Body of pancreas (tissue), 4 donors: ENCODE measurements around the gene TMSB10. TPM values are rescaled to one million over a fixed set of nuclear protein-coding genes. Genes with fewer than 3 reads are reported as not detected.

Experiments used
- ATAC-seq: fragments of 150-250 bp; one replicate; pipeline ENCODE4 v1.9.1; 2016
- DNase-seq, 4 donors: peaks; one replicate each; pipeline ENCODE4 v3.0.0-alpha.2; 2019
- H3K27ac ChIP-seq, 4 donors: fragments of 200-600 bp; sonication (generic); 1 replicate in 3 of 4; 2 replicates in 1 of 4; pipeline versions ENCODE4 v1.5.1 to v1.6.1; 2016 to 2019; ENCODE audit warnings: mild to moderate bottlenecking in 1 of 4, mixed read lengths in 1 of 4, moderate library complexity in 1 of 4
- H3K27me3 ChIP-seq, 2 donors: fragments of 200-600 bp; sonication (generic); one replicate each; pipeline ENCODE4 v1.6.0; 2016; ENCODE audit warnings: mild to moderate bottlenecking in 1 of 2
- H3K36me3 ChIP-seq, 2 donors: fragments of 200-600 bp; sonication (generic); replicated peaks in 1 of 2; 2 replicates each; pipeline ENCODE4 v1.5.1; 2016; ENCODE audit warnings: low read depth in 2 of 2; ENCODE audit not compliant: insufficient read depth in 1 of 2
- H3K4me1 ChIP-seq: fragments of 200-600 bp; sonication (generic); one replicate; pipeline ENCODE4 v1.6.0; 2016
- H3K4me3 ChIP-seq, 2 donors: fragments of 200-600 bp; sonication (generic); 1 replicate in 1 of 2; 2 replicates in 1 of 2; pipeline ENCODE4 v1.5.1; 2016 to 2019
- H3K9me3 ChIP-seq, 3 donors: fragments of 200-600 bp; sonication (generic); 1 replicate in 2 of 3; 2 replicates in 1 of 3; pipeline ENCODE4 v1.5.1; 2016
- POLR2A ChIP-seq, 3 donors: fragments of 450-650 bp; IDR thresholded peaks; one replicate each; pipeline ENCODE4 v1.6.1; 2016; ENCODE audit warnings: antibody characterized with exemption in 3 of 3, mild to moderate bottlenecking in 2 of 3
- WGBS, 2 donors: methylation state at CpG; one replicate each; pipeline ENCODE4 v1.1.5; 2017; 5-methylcytosine and 5-hydroxymethylcytosine counted together
- intact Hi-C: fragments of 100-400 bp; cut with DNase I; formaldehyde crosslinking; loops from one replicate; pipeline ENCODE4 v1.15.1; 2023
- total RNA-seq, 2 donors: library from RNA; depleted of rRNA; stranded (reverse); fragments of >200 nt; gene quantifications; one replicate each; pipeline ENCODE4 v1.1.0, GENCODE V29; 2016
- TF ChIP-seq, protein P1 (sequence below), 7 experiments: fragments of 450-650 bp in 4 of 7; fragments of 200-600 bp in 3 of 7; sonication (generic) in 3 of 7; IDR thresholded peaks; one replicate each; pipeline ENCODE4 v1.5.1; 2016 to 2019; ENCODE audit warnings: antibody characterized with exemption in 7 of 7

The TMSB10 gene
- total RNA-seq, 2 donors from 2014 or later: 672 to 866 TPM

DNA sequence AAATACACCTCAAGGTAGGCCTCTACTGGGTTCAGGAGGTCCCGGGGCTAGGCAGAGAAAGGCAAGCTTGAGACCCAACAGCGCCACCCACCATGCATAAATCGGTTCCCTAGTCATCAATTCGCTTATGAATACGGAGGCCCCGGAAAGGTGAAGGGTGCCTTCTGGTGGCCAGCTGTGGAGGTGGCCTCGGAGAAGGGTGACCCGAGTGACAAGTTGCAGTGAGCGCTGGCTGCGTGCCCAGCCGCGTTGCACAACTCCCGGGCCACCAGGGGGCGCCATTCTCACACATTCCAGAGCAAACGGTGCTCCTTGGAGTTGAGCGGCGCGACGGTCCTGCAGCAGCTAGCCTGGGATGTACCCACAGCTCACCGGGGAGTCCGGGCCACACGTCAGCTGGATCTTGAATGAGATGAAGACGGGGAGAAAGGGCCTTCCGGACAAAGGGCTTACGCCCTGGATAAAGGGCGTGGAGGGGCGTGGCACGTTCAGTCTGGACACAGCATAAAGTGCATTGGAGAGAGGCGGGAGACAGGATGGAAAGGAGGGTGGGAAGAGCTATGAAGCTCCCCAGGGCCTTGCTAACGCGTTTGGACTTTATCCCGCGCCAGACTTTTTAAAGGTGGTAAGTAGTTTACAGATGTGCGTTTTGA lies 20.4 kb downstream of the TMSB10 start:
- Histone ChIP-seq H3K27me3 (no peaks in the 10 kb centered on the region), H3K4me3 (no peak overlapping the region), H3K27ac (peak overlapping the region in 1 of 4 donors; percentile 17), H3K36me3 (no peaks in the 10 kb centered on the region), H3K9me3 (no peaks in the 10 kb centered on the region), H3K4me1 (peaks cover 20% of the 10 kb centered on the region)
- ATAC-seq (peak; percentile 91), DNase-seq (peak; percentile 97 to 99 (median 98))
- 2 to 3% methylated on average over 16 to 34 of the region's 34 CpGs for WGBS, 2 donors
- intact Hi-C loops: no loop called here
- TF ChIP-seq, protein P1, sequence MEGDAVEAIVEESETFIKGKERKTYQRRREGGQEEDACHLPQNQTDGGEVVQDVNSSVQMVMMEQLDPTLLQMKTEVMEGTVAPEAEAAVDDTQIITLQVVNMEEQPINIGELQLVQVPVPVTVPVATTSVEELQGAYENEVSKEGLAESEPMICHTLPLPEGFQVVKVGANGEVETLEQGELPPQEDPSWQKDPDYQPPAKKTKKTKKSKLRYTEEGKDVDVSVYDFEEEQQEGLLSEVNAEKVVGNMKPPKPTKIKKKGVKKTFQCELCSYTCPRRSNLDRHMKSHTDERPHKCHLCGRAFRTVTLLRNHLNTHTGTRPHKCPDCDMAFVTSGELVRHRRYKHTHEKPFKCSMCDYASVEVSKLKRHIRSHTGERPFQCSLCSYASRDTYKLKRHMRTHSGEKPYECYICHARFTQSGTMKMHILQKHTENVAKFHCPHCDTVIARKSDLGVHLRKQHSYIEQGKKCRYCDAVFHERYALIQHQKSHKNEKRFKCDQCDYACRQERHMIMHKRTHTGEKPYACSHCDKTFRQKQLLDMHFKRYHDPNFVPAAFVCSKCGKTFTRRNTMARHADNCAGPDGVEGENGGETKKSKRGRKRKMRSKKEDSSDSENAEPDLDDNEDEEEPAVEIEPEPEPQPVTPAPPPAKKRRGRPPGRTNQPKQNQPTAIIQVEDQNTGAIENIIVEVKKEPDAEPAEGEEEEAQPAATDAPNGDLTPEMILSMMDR (IDR thresholded peaks at IDR 0.05): peak; percentile 93 to 99 (median 99)
- TF ChIP-seq POLR2A (IDR thresholded peaks at IDR 0.05): no peak

DNA sequence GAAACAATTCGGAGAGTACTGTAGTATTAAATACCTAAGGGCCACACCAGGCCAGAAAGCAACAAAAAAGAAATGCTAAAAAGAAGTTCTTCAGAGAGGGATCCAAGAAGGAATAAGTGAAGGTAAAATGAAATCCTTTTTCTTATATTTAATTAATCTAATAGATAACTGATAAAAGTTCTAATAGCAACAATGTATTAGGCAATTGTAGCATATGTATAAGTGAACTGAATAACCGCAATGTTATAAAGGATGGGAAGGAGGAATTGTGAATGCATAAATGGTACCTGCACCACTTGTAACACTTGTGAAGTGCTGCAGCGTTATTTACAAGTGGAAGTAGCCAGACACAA lies 21.8 kb downstream of the TMSB10 start:
- Histone ChIP-seq H3K36me3 (no peaks in the 10 kb centered on the region), H3K4me1 (peaks cover 20% of the 10 kb centered on the region), H3K9me3 (no peaks in the 10 kb centered on the region), H3K27ac (no peak overlapping the region), H3K4me3 (no peak overlapping the region), H3K27me3 (no peaks in the 10 kb centered on the region)
- no peak for ATAC-seq
- 37% methylated on average over 3 of the region's 3 CpGs for WGBS, 2 donors
- no peak for TF ChIP-seq POLR2A (IDR thresholded peaks at IDR 0.05)
- TF ChIP-seq, protein P1 (IDR thresholded peaks at IDR 0.05): no peak
- intact Hi-C loops: no loop called here
- DNase-seq: no peak

DNA sequence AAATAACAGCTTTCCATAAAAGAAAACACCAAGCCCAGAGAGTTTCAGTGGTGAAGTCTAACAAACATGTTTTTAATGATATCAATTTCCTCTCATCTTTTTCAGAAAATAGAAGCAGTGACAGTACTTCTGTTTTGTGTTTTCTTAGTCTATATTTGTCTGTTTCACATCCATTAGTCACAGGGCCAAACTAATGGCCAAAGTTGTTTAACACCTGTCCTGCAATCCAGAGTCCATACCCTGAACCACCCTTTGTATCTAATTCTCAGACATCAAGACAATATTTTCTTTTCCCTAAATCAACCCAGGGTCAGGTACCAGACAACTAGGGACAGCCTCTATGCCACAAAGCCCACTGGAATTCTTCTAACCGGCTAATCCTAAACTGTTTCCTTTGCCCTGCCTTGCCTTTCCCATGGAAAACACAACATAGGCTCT lies 25.9 kb downstream of the TMSB10 start:
- Histone ChIP-seq H3K36me3 (no peaks in the 10 kb centered on the region), H3K4me3 (no peak overlapping the region), H3K9me3 (no peaks in the 10 kb centered on the region), H3K27me3 (no peaks in the 10 kb centered on the region), H3K27ac (no peak overlapping the region), H3K4me1 (peaks cover 7% of the 10 kb centered on the region)
- TF ChIP-seq POLR2A (IDR thresholded peaks at IDR 0.05): no peak
- TF ChIP-seq, protein P1 (IDR thresholded peaks at IDR 0.05): no peak
- no peak for DNase-seq
- 75 to 76% methylated on average over 1 of the region's 1 CpG for WGBS, 2 donors
- intact Hi-C loops: no loop called here
- ATAC-seq: no peak

DNA sequence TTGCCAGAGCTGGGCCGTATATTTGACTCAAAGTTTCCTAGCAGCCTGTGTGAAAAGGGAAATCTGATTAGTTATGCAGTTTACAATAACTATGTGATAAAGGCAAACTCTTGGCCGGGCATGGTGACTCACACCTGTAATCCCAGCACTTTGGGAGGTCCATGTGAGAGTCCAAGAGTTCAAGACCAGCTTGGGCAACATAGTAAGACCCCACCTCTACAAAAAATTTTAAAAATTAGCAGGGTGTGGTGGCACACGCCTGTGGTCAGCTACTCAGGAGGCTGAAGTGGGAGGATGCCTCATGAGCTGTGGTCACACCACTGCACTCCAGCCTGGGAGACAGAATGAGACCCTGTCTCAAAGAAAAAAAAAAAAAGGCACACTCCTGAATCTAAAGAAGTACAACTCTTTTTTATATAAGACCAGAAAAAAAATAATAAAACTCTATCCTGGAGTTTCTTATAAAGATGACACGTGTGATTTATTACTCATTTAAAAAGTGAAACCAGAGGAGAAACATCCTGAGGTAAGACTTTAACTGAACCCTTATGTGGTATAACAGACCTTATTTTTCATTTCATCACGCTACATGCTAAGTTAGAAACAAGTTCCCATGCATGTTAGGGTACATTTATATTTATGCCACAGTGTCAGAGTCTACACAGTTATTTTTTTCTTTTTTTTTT lies 32.9 kb downstream of the TMSB10 start:
- H3K9me3 ChIP-seq: no peaks in the 10 kb centered on the region
- intact Hi-C loops: no loop called here
- no peaks in the 10 kb centered on the region for H3K36me3 ChIP-seq
- H3K4me1 ChIP-seq: peaks cover 16% of the 10 kb centered on the region
- ATAC-seq: no peak
- 74% methylated on average over 5 of the region's 5 CpGs for WGBS, 2 donors
- H3K4me3 ChIP-seq: no peak overlapping the region
- no peak overlapping the region for H3K27ac ChIP-seq
- H3K27me3 ChIP-seq: no peaks in the 10 kb centered on the region
- no peak for TF ChIP-seq POLR2A (IDR thresholded peaks at IDR 0.05)
- TF ChIP-seq, protein P1 (IDR thresholded peaks at IDR 0.05): no peak
- DNase-seq: no peak
